ENCODE data around the gene GRK3. TPM values are rescaled to one million over a fixed set of nuclear protein-coding genes. Genes with fewer than 3 reads are reported as not detected.

GRK3 gene
- total RNA-seq, 1 experiment from 2014 or later: 0.37 TPM

DNA sequence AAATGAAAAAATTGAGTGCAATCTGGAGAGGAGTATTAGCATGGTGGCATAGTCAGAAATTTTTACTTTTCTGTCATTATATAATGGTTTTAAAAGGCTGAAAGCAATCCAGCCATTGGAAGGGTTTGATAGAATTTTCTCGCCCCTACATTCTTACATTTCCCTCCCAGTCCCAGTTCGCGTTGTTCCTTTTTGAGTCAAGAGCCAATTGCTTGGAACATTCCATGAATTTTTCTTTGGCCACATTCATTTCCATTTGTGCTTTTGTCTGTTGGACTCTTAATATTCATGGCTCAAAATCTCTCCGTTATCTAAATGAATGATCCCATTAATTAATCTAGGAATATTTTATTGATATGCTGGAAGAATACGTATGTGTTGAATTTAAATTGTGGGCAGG lies 66.0 kb downstream of the GRK3 start:
- H4K20me1 ChIP-seq (ENCODE audit: insufficient read depth): no peaks in the 10 kb centered on the region
- DNase-seq: no peak
- TF ChIP-seq EZH2 (IDR thresholded peaks at IDR 0.05; ENCODE audit: low read depth): no peak
- TF ChIP-seq, protein P1, sequence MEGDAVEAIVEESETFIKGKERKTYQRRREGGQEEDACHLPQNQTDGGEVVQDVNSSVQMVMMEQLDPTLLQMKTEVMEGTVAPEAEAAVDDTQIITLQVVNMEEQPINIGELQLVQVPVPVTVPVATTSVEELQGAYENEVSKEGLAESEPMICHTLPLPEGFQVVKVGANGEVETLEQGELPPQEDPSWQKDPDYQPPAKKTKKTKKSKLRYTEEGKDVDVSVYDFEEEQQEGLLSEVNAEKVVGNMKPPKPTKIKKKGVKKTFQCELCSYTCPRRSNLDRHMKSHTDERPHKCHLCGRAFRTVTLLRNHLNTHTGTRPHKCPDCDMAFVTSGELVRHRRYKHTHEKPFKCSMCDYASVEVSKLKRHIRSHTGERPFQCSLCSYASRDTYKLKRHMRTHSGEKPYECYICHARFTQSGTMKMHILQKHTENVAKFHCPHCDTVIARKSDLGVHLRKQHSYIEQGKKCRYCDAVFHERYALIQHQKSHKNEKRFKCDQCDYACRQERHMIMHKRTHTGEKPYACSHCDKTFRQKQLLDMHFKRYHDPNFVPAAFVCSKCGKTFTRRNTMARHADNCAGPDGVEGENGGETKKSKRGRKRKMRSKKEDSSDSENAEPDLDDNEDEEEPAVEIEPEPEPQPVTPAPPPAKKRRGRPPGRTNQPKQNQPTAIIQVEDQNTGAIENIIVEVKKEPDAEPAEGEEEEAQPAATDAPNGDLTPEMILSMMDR (conservative IDR thresholded peaks at IDR 0.05): no peak
- H3K79me2 ChIP-seq (ENCODE audit: low read depth): no peaks in the 10 kb centered on the region
- H3K4me3 ChIP-seq: no peak overlapping the region
- BruUV-seq (replicated peaks): no TSS peak
- no peak overlapping the region for H3K4me2 ChIP-seq
- no peaks in the 10 kb centered on the region for H3K9me2 ChIP-seq (ENCODE audit: insufficient read depth)
- no peak overlapping the region for H3K27ac ChIP-seq
- CTCF ChIA-PET: no interaction called here
- H3K4me1 ChIP-seq (replicated peaks; ENCODE audit: insufficient read depth): no peaks in the 10 kb centered on the region
- no peaks in the 10 kb centered on the region for H3K36me3 ChIP-seq (ENCODE audit: low read depth)
- POLR2A ChIA-PET (ENCODE audit: unreplicated experiment): no interaction called here
- H3K27me3 ChIP-seq (ENCODE audit: insufficient read depth, low read depth): 0 out of 2 replicates have a peak, but pooled peaks cover 6% of the 10 kb centered on the region
- no peak overlapping the region for H2AFZ ChIP-seq
- H3K9me3 ChIP-seq (ENCODE audit: insufficient read depth, low read depth): no peaks in the 10 kb centered on the region
- intact Hi-C loops (cut with micrococcal nuclease; ENCODE audit: unreplicated experiment): no loop called here
- no peaks in the 10 kb centered on the region for H3F3A ChIP-seq (ENCODE audit: insufficient read depth, low read depth)

DNA sequence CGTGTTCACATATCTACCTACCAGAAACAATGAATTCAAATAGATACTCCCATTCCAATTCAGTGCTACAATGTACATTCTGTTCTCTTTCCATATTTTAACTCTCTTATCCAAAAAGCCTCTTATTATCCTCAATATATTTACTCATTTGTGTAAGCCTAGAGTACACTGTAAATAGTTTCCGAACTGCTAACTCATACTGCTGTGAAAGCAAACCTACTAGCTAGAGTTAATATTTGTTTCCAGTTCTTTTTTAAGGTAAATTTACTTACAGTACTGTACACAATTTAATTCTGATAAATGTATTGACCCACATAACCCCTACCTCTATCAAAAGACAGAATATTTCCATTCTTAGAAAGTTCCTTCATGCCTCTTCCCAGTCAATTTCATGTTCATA lies 71.8 kb downstream of the GRK3 start:
- POLR2A ChIA-PET (ENCODE audit: unreplicated experiment): no interaction called here
- Histone ChIP-seq H2AFZ (no peak overlapping the region), H3K79me2 (ENCODE audit: low read depth) (no peaks in the 10 kb centered on the region), H3K4me3 (no peak overlapping the region), H3K4me1 (replicated peaks; ENCODE audit: insufficient read depth) (no peaks in the 10 kb centered on the region), H3K27ac (no peak overlapping the region), H3K27me3 (ENCODE audit: insufficient read depth, low read depth) (0 out of 2 replicates have a peak, but pooled peaks cover 6% of the 10 kb centered on the region), H3K9me2 (ENCODE audit: insufficient read depth) (no peaks in the 10 kb centered on the region), H3K4me2 (no peak overlapping the region), H3F3A (ENCODE audit: insufficient read depth, low read depth) (no peaks in the 10 kb centered on the region), H3K36me3 (ENCODE audit: low read depth) (no peaks in the 10 kb centered on the region), H4K20me1 (ENCODE audit: insufficient read depth) (no peaks in the 10 kb centered on the region), H3K9me3 (ENCODE audit: insufficient read depth, low read depth) (no peaks in the 10 kb centered on the region)
- TF ChIP-seq, protein P1 (conservative IDR thresholded peaks at IDR 0.05): no peak
- no peak for TF ChIP-seq EZH2 (IDR thresholded peaks at IDR 0.05; ENCODE audit: low read depth)
- no TSS peak for BruUV-seq (replicated peaks)
- DNase-seq: no peak
- intact Hi-C loops (cut with micrococcal nuclease; ENCODE audit: unreplicated experiment): no loop called here
- CTCF ChIA-PET: no interaction called here

DNA sequence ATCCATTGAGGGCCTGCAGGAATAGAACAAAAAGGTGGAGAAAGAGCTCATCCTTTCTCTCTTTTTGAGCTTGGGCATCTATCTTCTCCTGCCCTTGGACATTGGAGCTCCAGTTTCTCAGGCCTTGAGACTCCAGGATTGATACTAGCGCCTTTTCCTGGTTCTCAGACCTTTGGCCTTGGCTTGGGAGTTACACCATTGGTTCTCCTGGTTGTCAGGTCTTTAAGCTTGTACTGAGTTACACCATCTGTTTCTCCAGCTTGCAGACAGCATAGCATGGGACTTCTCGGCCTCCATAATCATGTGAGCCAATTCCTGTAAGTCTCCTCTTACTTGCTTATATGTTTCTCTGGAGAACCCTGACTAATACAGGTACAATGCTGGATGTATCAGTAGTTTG lies 72.6 kb downstream of the GRK3 start:
- POLR2A ChIA-PET (ENCODE audit: unreplicated experiment): no interaction called here
- BruUV-seq (replicated peaks): no TSS peak

More for the DNA sequence above, 72.6 kb downstream of the GRK3 start:
- H3K4me1 ChIP-seq (replicated peaks; ENCODE audit: insufficient read depth): no peaks in the 10 kb centered on the region
- H2AFZ ChIP-seq: no peak overlapping the region
- H3K9me2 ChIP-seq (ENCODE audit: insufficient read depth): no peaks in the 10 kb centered on the region
- no peak overlapping the region for H3K27ac ChIP-seq
- no peak for DNase-seq
- no peaks in the 10 kb centered on the region for H3K36me3 ChIP-seq (ENCODE audit: low read depth)
- intact Hi-C loops (cut with micrococcal nuclease; ENCODE audit: unreplicated experiment): no loop called here
- CTCF ChIA-PET: no interaction called here
- no peak overlapping the region for H3K4me3 ChIP-seq
- H3F3A ChIP-seq (ENCODE audit: insufficient read depth, low read depth): no peaks in the 10 kb centered on the region
- H3K9me3 ChIP-seq (ENCODE audit: insufficient read depth, low read depth): no peaks in the 10 kb centered on the region
- H3K27me3 ChIP-seq (ENCODE audit: insufficient read depth, low read depth): 0 out of 2 replicates have a peak, but pooled peaks cover 6% of the 10 kb centered on the region
- H4K20me1 ChIP-seq (ENCODE audit: insufficient read depth): no peaks in the 10 kb centered on the region
- no peak overlapping the region for H3K4me2 ChIP-seq
- TF ChIP-seq EZH2 (IDR thresholded peaks at IDR 0.05; ENCODE audit: low read depth): no peak
- TF ChIP-seq, protein P1 (conservative IDR thresholded peaks at IDR 0.05): no peak
- H3K79me2 ChIP-seq (ENCODE audit: low read depth): no peaks in the 10 kb centered on the region
